Astrocyte of the cerebellum (primary cell): ENCODE data around the gene LRRK1.

Experiments
- DNase-seq: peaks from one replicate; pipeline ENCODE4 v3.0.0-alpha.2; 2011; ENCODE audit warnings: low read depth
- H3K4me3 ChIP-seq: 2 replicates; pipeline ENCODE4 v1.5.1; 2011; ENCODE audit warnings: mild to moderate bottlenecking, low read depth, low read length, moderate library complexity
- CTCF ChIP-seq: IDR thresholded peaks from 2 replicates; pipeline ENCODE4 v1.5.1; 2012; ENCODE audit warnings: low read length, low read depth, moderate library complexity, mild to moderate bottlenecking; ENCODE audit errors: missing control alignments
- in situ Hi-C: cut with HindIII; loops from 2 replicates; pipeline ENCODE4 v1.10.0; 2017; ENCODE audit warnings: low sequenced_read_pairs

LRRK1 gene

DNA sequence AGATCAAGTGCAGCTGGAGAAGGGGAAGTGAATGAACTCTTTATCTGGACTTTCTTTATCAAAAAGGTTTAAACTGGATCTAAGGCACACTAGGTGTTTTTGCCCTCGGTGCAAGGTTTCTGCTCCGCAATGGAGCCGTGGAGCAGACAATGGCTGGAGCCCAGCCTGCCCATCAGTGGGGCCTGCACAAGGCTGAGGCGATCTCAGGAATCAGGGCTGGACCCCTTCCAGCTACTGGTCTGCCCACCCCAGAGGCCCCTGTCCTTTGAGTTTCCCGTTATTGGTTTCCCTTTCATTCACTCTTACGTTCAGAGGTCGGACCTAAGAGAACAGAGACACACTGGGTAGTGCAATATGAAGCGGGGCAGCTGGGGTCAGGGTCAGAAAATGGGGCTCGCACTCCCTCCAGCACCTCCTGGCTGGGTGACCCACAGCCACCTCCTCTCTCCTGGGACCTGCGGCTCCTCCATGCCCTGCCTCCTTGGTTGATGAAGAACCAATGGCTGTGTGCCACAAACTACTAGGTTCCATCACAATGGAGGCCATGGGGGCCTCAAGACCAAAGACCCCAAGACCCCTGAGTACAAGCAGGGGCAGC is 168.1 kb downstream of the LRRK1 start:
- in situ Hi-C loops: no loop called here
- no peak for TF ChIP-seq CTCF
- no peak overlapping the region for H3K4me3 ChIP-seq
- no peak for DNase-seq

- in situ Hi-C loops: no loop called here
- no peak overlapping the region for H3K4me3 ChIP-seq
- no peak for DNase-seq
- no peak for TF ChIP-seq CTCF
Measured at GRCh38 chr15:101088271-101088670, 169.1 kb downstream of the LRRK1 start.

DNA sequence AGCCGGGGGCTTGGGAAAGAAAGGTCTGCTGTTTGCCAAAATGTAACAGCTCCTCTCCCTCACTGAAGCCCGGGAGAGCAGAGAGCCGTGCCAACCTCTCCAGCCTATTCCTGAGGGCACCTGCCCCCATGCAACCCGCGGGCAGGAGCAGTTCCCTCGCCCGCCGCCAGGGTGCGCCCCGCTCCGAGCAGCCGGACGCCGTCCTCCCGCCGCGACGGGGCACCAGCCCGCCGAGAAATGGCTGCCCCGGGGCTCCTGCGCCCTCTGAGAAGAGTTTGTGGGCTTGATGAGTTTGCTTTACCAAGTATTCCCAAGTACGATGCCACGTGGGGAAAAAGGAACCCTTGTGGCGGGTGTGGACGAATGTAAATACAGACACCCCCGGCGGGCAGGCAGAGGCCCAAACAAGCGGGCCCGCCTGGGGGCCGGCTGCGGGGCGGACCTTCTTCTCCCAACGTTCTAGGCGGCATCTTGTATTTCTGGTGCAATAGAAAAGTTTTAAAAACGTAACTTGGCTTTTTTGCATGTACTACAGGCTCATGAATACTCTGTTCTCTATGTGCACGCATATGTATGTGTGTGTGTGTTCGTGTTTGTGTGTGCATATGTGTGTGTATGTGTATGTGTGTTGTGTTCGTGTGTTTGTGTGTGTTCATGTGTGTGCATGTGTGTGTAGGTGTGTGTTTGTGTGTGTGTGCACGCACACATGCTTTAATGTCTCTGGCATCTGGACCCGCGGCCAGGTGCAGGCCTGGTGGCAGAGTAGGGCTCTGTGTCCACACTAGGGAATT is 169.8 kb downstream of the LRRK1 start:
- in situ Hi-C loops: no loop called here
- TF ChIP-seq CTCF: peak; percentile 96
- DNase-seq: no peak
- no peak overlapping the region for H3K4me3 ChIP-seq

GRCh38 chr15:101089579-101090427 is 170.6 kb downstream of the LRRK1 start:
- no peak for DNase-seq
- in situ Hi-C loops: loop anchor here (5.0 kb wide), 1 partner anchor 152 kb away; no protein-coding TSS in a partner anchor
- no peak overlapping the region for H3K4me3 ChIP-seq
- no peak for TF ChIP-seq CTCF

DNA sequence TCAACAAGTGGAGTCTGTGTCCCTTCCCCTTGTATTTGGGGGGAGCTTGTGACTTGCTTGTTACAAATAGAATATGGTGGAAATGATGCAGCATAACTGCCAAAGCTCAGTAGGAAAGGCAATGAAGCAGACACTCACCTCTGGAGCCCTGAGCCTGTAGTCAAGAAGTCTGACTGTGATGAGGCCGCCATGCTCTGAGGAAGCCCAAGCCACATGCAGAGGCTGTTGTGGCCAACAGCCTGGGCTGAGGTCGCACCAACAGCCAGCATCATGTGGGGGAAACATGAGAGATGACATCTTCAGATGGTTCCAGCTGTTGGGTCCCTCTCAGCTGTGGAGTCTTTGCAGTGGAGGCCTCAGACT is 171.3 kb downstream of the LRRK1 start:
- TF ChIP-seq CTCF: no peak
- no peak for DNase-seq
- in situ Hi-C loops: loop anchor here (5.0 kb wide), 1 partner anchor 152 kb away; no protein-coding TSS in a partner anchor
- H3K4me3 ChIP-seq: no peak overlapping the region
